ENCODE data around the gene CEP295NL.

GRCh38 chr17:78898947-78899346 is 4.1 kb downstream of the CEP295NL start:
- TF ChIP-seq CTCF (IDR thresholded peaks at IDR 0.05) (no peak), POLR2A (IDR thresholded peaks at IDR 0.05) (no peak)

All from gastroesophageal sphincter (tissue), 3 donors.